Hypothalamus (tissue), 51 donors: ENCODE measurements around the gene MRI1.

Source experiments
- DNase-seq, 51 donors: peaks; one replicate each; lab custom pipeline; 2025; lab: John Stamatoyannopoulos, UW

MRI1 gene

GRCh38 chr19:13817018-13817614 lies 52.8 kb downstream of the MRI1 start:
- DNase-seq = no peak

GRCh38 chr19:13817615-13818371 lies 53.5 kb downstream of the MRI1 start:
- peak in 2 of 51 donors; percentile 12 to 17 for DNase-seq

GRCh38 chr19:13819238-13819637 lies 54.9 kb downstream of the MRI1 start:
- no peak for DNase-seq

- no peak for DNase-seq
Observed at GRCh38 chr19:13821292-13821691, 57.0 kb downstream of the MRI1 start.

GRCh38 chr19:13823256-13823655 lies 58.9 kb downstream of the MRI1 start:
- DNase-seq = peak in 17 of 51 donors; percentile 10 to 69 (median 27)
